Neural cell (in vitro differentiated cells): ENCODE measurements around the gene BIRC2. TPM values are rescaled to one million over a fixed set of nuclear protein-coding genes. Genes with fewer than 3 reads are reported as not detected.

Experiments
- H2AFZ ChIP-seq: fragments of 200-600, 300-800 bp; sonication (generic), shearing (Covaris generic); 2 replicates; pipeline ENCODE4 v1.6.0; 2014; ENCODE audit warnings: low read depth, mild to moderate bottlenecking, antibody characterized with exemption, low read length, moderate library complexity
- H3F3A ChIP-seq: fragments of 200-600 bp; shearing (Covaris generic); 2 replicates; pipeline ENCODE4 v1.6.1; 2016; ENCODE audit warnings: mild to moderate bottlenecking, moderate library complexity, mixed read lengths, antibody characterized with exemption, low read length; ENCODE audit not compliant: insufficient read depth, poor library complexity, severe bottlenecking
- H3K27ac ChIP-seq: fragments of 200-600, 300-800 bp; sonication (generic), shearing (Covaris generic); 2 replicates; pipeline ENCODE4 v1.5.1; 2014; ENCODE audit warnings: mild to moderate bottlenecking, low read length, moderate library complexity
- H3K27me3 ChIP-seq: fragments of 300-800, 200-600 bp; sonication (generic), shearing (Covaris generic); 2 replicates; pipeline ENCODE4 v1.6.0; 2014; ENCODE audit warnings: mild to moderate bottlenecking, low read depth, low read length, moderate library complexity; ENCODE audit not compliant: insufficient read depth
- H3K36me3 ChIP-seq: fragments of 300-800, 200-600 bp; sonication (generic), shearing (Covaris generic); 2 replicates; pipeline ENCODE4 v1.5.1; 2014; ENCODE audit warnings: mild to moderate bottlenecking, antibody characterized with exemption, low read length, moderate library complexity; ENCODE audit not compliant: insufficient read depth
- H3K4me2 ChIP-seq: fragments of 300-800, 200-600 bp; sonication (generic), shearing (Covaris generic); 2 replicates; pipeline ENCODE4 v1.6.0; 2014; ENCODE audit warnings: mild to moderate bottlenecking, low read length
- H3K4me3 ChIP-seq: fragments of 300-800, 200-600 bp; sonication (generic), shearing (Covaris generic); 2 replicates; pipeline ENCODE4 v1.5.1; 2014; ENCODE audit warnings: mild to moderate bottlenecking, low read length, moderate library complexity
- H3K79me2 ChIP-seq: fragments of 200-600 bp; shearing (Covaris generic); replicated peaks from 2 replicates; pipeline ENCODE4 v1.6.0; 2014; ENCODE audit warnings: mild to moderate bottlenecking, low read length, moderate library complexity; ENCODE audit not compliant: insufficient read depth
- H3K9ac ChIP-seq: fragments of 300-800, 200-600 bp; sonication (generic), shearing (Covaris generic); 2 replicates; pipeline ENCODE4 v1.6.1; 2016; ENCODE audit warnings: mild to moderate bottlenecking, low read length, mixed read lengths
- H3K9me2 ChIP-seq: fragments of 200-600 bp; shearing (Covaris generic); 2 replicates; pipeline ENCODE4 v1.6.1; 2016; ENCODE audit warnings: mild to moderate bottlenecking, low read length, mixed read lengths; ENCODE audit not compliant: insufficient read depth
- H3K9me3 ChIP-seq: fragments of 200-600, 300-800 bp; sonication (generic), shearing (Covaris generic); 2 replicates; pipeline ENCODE4 v1.6.1; 2016; ENCODE audit warnings: mild to moderate bottlenecking, mixed run types, low read length, moderate library complexity, mixed read lengths
- H4K20me1 ChIP-seq: fragments of 200-600 bp; shearing (Covaris generic); 2 replicates; pipeline ENCODE4 v1.6.1; 2016; ENCODE audit warnings: mild to moderate bottlenecking, mixed run types; ENCODE audit not compliant: insufficient read depth
- EP300 ChIP-seq: fragments of 450-650 bp; conservative IDR thresholded peaks from 2 replicates; pipeline ENCODE4 v1.6.1; 2014; ENCODE audit warnings: antibody characterized with exemption, mild to moderate bottlenecking, moderate library complexity; ENCODE audit not compliant: poor library complexity, severe bottlenecking
- EZH2 ChIP-seq: fragments of 200-600, 300-800 bp; shearing (Covaris generic), sonication (generic); IDR thresholded peaks from 2 replicates; pipeline ENCODE4 v1.6.1; 2014; ENCODE audit warnings: antibody characterized with exemption, low read length, borderline replicate concordance, mild to moderate bottlenecking; ENCODE audit not compliant: insufficient read depth, poor library complexity, severe bottlenecking
- MXI1 ChIP-seq: fragments of 450-650 bp; conservative IDR thresholded peaks from 2 replicates; pipeline ENCODE4 v1.6.1; 2014; ENCODE audit warnings: antibody characterized with exemption, mild to moderate bottlenecking; ENCODE audit not compliant: poor library complexity, severe bottlenecking
- POLR2AphosphoS5 ChIP-seq: IDR thresholded peaks from 2 replicates; pipeline ENCODE4 v1.6.1; 2012
- RAD21 ChIP-seq: fragments of 450-650 bp; conservative IDR thresholded peaks from 2 replicates; pipeline ENCODE4 v1.6.1; 2014; ENCODE audit warnings: antibody characterized with exemption, mild to moderate bottlenecking, moderate library complexity
- SMC3 ChIP-seq: fragments of 450-650 bp; conservative IDR thresholded peaks from 2 replicates; pipeline ENCODE4 v1.6.1; 2014; ENCODE audit warnings: antibody characterized with exemption, mild to moderate bottlenecking, moderate library complexity; ENCODE audit not compliant: poor library complexity
- TAF1 ChIP-seq: IDR thresholded peaks from 2 replicates; pipeline ENCODE4 v1.6.1; 2012; ENCODE audit warnings: low read depth
- polyA plus RNA-seq: library from polyadenylated mRNA; depleted of rRNA; stranded (reverse); fragments of >200 nt; gene quantifications from 2 replicates; pipeline ENCODE4 v1.2.3, GENCODE V29; 2014
- TF ChIP-seq, protein P1 (sequence below): IDR thresholded peaks from 2 replicates; pipeline ENCODE4 v1.6.1; 2012; ENCODE audit warnings: borderline replicate concordance
- TF ChIP-seq, protein P2 (sequence below): fragments of 450-650 bp; IDR thresholded peaks from 2 replicates; pipeline ENCODE4 v1.5.1; 2014; ENCODE audit warnings: antibody characterized with exemption, mild to moderate bottlenecking, moderate library complexity; ENCODE audit not compliant: poor library complexity, severe bottlenecking

BIRC2 gene
- polyA plus RNA-seq, 1 donor from 2014 or later: 68.7 TPM

DNA sequence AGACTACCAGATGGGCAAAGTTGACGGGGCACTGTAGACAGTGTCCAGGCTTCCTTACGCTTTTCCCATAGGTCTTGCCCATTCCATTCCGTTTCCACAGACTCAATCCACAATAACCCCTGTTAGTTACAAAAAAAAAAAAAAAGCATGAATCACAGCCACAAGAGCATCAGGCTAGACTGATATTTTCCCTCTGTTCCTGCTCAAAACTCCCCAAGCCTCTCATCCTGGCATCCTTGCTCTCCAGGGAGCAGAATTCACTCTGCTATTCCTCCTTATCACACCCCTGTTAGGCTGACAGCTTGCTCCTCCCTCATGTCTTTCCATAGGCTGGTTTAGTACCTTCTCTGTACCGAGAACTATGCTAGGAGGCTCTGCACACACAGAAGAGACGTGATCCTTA is 63.4 kb downstream of the BIRC2 start:
- TF ChIP-seq SMC3 (no peak), RAD21 (no peak)
- no peak overlapping the region for H3K4me3 ChIP-seq
- no peak overlapping the region for H2AFZ ChIP-seq
- H3K9me3 ChIP-seq: no peaks in the 10 kb centered on the region
- H3K4me2 ChIP-seq: no peak overlapping the region
- no peaks in the 10 kb centered on the region for H3K27me3 ChIP-seq
- H3K9ac ChIP-seq: no peak overlapping the region
- H3K27ac ChIP-seq: no peak overlapping the region
- no peaks in the 10 kb centered on the region for H3K36me3 ChIP-seq
- H3K79me2 ChIP-seq: peaks cover 11% of the 10 kb centered on the region
- no peaks in the 10 kb centered on the region for H4K20me1 ChIP-seq
- no peaks in the 10 kb centered on the region for H3K9me2 ChIP-seq
- H3F3A ChIP-seq: no peaks in the 10 kb centered on the region

DNA sequence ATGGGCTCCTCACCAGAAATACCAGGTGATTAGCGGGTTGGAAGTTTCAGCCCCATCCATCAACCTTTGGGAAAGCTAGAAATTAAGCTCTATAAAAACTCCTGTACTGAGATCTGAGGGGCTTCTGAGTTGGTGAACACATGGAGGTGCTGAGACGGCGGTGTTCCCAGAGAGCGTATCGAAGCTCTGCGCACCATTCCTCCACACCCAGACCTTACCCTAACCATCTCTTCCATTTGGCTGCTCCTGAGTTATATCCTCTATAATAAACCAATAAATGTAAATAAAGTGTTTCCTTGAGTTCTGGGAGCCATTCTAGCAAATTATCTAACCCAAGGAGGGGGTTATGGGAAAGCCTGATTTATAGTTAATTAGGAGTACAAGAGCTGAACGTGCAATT is 64.1 kb downstream of the BIRC2 start:
- H3K9me2 ChIP-seq: no peaks in the 10 kb centered on the region
- H3K27me3 ChIP-seq: no peaks in the 10 kb centered on the region
- H3K9ac ChIP-seq: no peak overlapping the region
- H3K27ac ChIP-seq: no peak overlapping the region
- H3K4me2 ChIP-seq: no peak overlapping the region
- no peak overlapping the region for H3K4me3 ChIP-seq
- TF ChIP-seq TAF1: no peak
- no peak for TF ChIP-seq POLR2AphosphoS5
- TF ChIP-seq, protein P1, sequence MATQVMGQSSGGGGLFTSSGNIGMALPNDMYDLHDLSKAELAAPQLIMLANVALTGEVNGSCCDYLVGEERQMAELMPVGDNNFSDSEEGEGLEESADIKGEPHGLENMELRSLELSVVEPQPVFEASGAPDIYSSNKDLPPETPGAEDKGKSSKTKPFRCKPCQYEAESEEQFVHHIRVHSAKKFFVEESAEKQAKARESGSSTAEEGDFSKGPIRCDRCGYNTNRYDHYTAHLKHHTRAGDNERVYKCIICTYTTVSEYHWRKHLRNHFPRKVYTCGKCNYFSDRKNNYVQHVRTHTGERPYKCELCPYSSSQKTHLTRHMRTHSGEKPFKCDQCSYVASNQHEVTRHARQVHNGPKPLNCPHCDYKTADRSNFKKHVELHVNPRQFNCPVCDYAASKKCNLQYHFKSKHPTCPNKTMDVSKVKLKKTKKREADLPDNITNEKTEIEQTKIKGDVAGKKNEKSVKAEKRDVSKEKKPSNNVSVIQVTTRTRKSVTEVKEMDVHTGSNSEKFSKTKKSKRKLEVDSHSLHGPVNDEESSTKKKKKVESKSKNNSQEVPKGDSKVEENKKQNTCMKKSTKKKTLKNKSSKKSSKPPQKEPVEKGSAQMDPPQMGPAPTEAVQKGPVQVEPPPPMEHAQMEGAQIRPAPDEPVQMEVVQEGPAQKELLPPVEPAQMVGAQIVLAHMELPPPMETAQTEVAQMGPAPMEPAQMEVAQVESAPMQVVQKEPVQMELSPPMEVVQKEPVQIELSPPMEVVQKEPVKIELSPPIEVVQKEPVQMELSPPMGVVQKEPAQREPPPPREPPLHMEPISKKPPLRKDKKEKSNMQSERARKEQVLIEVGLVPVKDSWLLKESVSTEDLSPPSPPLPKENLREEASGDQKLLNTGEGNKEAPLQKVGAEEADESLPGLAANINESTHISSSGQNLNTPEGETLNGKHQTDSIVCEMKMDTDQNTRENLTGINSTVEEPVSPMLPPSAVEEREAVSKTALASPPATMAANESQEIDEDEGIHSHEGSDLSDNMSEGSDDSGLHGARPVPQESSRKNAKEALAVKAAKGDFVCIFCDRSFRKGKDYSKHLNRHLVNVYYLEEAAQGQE: no peak
- no peak for TF ChIP-seq EP300
- TF ChIP-seq, protein P2, sequence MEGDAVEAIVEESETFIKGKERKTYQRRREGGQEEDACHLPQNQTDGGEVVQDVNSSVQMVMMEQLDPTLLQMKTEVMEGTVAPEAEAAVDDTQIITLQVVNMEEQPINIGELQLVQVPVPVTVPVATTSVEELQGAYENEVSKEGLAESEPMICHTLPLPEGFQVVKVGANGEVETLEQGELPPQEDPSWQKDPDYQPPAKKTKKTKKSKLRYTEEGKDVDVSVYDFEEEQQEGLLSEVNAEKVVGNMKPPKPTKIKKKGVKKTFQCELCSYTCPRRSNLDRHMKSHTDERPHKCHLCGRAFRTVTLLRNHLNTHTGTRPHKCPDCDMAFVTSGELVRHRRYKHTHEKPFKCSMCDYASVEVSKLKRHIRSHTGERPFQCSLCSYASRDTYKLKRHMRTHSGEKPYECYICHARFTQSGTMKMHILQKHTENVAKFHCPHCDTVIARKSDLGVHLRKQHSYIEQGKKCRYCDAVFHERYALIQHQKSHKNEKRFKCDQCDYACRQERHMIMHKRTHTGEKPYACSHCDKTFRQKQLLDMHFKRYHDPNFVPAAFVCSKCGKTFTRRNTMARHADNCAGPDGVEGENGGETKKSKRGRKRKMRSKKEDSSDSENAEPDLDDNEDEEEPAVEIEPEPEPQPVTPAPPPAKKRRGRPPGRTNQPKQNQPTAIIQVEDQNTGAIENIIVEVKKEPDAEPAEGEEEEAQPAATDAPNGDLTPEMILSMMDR: no peak
- no peaks in the 10 kb centered on the region for H4K20me1 ChIP-seq
- H2AFZ ChIP-seq: no peak overlapping the region
- H3K79me2 ChIP-seq: peaks cover 11% of the 10 kb centered on the region
- H3K36me3 ChIP-seq: no peaks in the 10 kb centered on the region
- H3F3A ChIP-seq: no peaks in the 10 kb centered on the region
- H3K9me3 ChIP-seq: no peaks in the 10 kb centered on the region

DNA sequence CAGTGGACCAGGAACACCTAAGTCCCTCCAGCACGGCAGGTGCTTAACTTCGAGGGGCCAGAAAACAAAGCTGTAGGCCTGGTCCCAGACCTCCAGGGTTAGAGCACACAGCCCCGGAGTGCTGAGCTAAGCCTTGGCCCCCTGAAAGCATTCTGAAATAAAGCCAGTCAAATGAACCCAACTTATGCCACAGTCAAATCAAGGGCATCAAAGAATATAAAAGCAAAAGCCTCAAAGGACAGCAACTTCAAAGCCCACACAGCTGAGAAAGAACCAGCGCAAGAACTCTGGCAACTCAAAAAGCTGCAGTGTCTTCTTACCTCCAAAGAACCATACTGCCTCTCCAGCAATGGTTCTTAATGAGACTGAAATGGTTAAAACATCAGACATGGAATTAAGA is 66.5 kb downstream of the BIRC2 start:
- no peak overlapping the region for H3K9ac ChIP-seq
- H4K20me1 ChIP-seq: no peaks in the 10 kb centered on the region
- H3K36me3 ChIP-seq: no peaks in the 10 kb centered on the region
- no peak overlapping the region for H3K4me3 ChIP-seq
- no peaks in the 10 kb centered on the region for H3F3A ChIP-seq
- H2AFZ ChIP-seq: no peak overlapping the region
- H3K4me2 ChIP-seq: no peak overlapping the region
- no peaks in the 10 kb centered on the region for H3K9me3 ChIP-seq
- no peaks in the 10 kb centered on the region for H3K27me3 ChIP-seq
- no peaks in the 10 kb centered on the region for H3K9me2 ChIP-seq
- H3K27ac ChIP-seq: no peak overlapping the region
- TF ChIP-seq MXI1 (no peak), SMC3 (no peak), RAD21 (no peak), POLR2AphosphoS5 (no peak), EP300 (no peak), EZH2 (no peak), TAF1 (no peak)
- TF ChIP-seq, protein P2: no peak
- TF ChIP-seq, protein P1: no peak
- peaks cover 29% of the 10 kb centered on the region for H3K79me2 ChIP-seq
